Measurements from ENCODE around the gene KLRC3.

- TF ChIP-seq LEF1 (IDR thresholded peaks at IDR 0.05; ENCODE audit: borderline replicate concordance) (no peak), HDGF (IDR thresholded peaks at IDR 0.05; ENCODE audit: borderline replicate concordance) (no peak), FOXK2 (IDR thresholded peaks at IDR 0.05) (no peak), SP1 (IDR thresholded peaks at IDR 0.05) (no peak), BHLHE40 (IDR thresholded peaks at IDR 0.05; ENCODE audit: borderline replicate concordance) (no peak), TARDBP (IDR thresholded peaks at IDR 0.05) (no peak), SUZ12 (IDR thresholded peaks at IDR 0.05) (no peak), FOXA1 (IDR thresholded peaks at IDR 0.05) (no peak), ZNF384 (IDR thresholded peaks at IDR 0.05) (no peak), ELF4 (IDR thresholded peaks at IDR 0.05) (no peak), ARNT (IDR thresholded peaks at IDR 0.05) (no peak), CTBP1 (IDR thresholded peaks at IDR 0.05; ENCODE audit: borderline replicate concordance) (no peak), L3MBTL2 (conservative IDR thresholded peaks at IDR 0.05) (no peak)
Measured at GRCh38 chr12:10408842-10409241, 11.6 kb downstream of the KLRC3 start.

Measured in HEK293T (cell line).